Loucy (cell line): ENCODE measurements around the gene ELMO3.

Experiments
- CTCF ChIP-seq: fragments of 200-600 bp; sonication (generic); conservative IDR thresholded peaks from 2 replicates; pipeline ENCODE4 v1.5.1; 2014; ENCODE audit warnings: mild to moderate bottlenecking, antibody characterized with exemption, low read length
- EZH2phosphoT487 ChIP-seq: fragments of 200-600 bp; IDR thresholded peaks from 2 replicates; pipeline ENCODE4 v1.6.1; 2018; ENCODE audit warnings: antibody characterized with exemption, mild to moderate bottlenecking, moderate library complexity, borderline replicate concordance

GRCh38 chr16:67229906-67230808, 31.2 kb downstream of the ELMO3 start:
- TF ChIP-seq CTCF = no peak
- no peak for TF ChIP-seq EZH2phosphoT487
